ENCODE measurements around the gene TLE6. TPM values are rescaled to one million over a fixed set of nuclear protein-coding genes. Genes with fewer than 3 reads are reported as not detected.

TLE6 gene
- total and polyA plus RNA-seq, 2 of the 13 experiments (the other 11 are each of a cell fraction or from before 2014, with no cell fraction given): 0.24 to 5.5 TPM

DNA sequence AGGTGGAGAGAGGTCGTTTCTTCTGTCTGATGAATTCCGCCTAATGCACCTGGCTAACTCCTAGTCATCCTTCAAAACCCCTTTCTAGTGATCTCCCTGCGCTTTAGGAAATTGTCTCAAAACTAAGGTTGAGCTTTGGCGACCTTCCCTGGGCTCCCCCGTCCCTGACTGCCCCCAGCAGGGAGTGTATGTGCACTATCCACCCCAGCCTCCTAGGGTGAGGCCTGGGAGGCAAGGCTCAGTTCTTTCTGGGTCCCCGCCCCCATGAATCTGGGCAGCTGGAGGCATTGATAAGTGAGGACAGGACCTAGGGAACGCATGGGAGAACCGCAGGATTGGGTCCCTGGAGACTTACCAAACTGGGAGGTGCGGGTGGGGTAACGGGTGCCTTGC lies 378 bp downstream of the TLE6 start (continued):
- TF ChIP-seq, protein P1, sequence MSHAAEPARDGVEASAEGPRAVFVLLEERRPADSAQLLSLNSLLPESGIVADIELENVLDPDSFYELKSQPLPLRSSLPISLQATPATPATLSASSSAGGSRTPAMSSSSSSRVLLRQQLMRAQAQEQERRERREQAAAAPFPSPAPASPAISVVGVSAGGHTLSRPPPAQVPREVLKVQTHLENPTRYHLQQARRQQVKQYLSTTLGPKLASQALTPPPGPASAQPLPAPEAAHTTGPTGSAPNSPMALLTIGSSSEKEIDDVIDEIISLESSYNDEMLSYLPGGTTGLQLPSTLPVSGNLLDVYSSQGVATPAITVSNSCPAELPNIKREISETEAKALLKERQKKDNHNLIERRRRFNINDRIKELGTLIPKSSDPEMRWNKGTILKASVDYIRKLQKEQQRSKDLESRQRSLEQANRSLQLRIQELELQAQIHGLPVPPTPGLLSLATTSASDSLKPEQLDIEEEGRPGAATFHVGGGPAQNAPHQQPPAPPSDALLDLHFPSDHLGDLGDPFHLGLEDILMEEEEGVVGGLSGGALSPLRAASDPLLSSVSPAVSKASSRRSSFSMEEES (CRISPR knock-in tag; IDR thresholded peaks at IDR 0.05): no peak
- TF ChIP-seq ZSCAN22 (CRISPR knock-in tag; IDR thresholded peaks at IDR 0.05) (0 out of 2 replicates have a peak, but pooled peaks have one; percentile 8), CCDC6 (CRISPR knock-in tag; IDR thresholded peaks at IDR 0.05) (no peak), NR2F1 (CRISPR knock-in tag; IDR thresholded peaks at IDR 0.05) (0 out of 4 replicates have a peak, but pooled peaks of 1 of the 2 experiments have one; percentile 5), MXI1 (IDR thresholded peaks at IDR 0.05; ENCODE audit: borderline replicate concordance, low read depth, low read length) (no peak), ELF3 (CRISPR knock-in tag; IDR thresholded peaks at IDR 0.05) (no peak)

DNA sequence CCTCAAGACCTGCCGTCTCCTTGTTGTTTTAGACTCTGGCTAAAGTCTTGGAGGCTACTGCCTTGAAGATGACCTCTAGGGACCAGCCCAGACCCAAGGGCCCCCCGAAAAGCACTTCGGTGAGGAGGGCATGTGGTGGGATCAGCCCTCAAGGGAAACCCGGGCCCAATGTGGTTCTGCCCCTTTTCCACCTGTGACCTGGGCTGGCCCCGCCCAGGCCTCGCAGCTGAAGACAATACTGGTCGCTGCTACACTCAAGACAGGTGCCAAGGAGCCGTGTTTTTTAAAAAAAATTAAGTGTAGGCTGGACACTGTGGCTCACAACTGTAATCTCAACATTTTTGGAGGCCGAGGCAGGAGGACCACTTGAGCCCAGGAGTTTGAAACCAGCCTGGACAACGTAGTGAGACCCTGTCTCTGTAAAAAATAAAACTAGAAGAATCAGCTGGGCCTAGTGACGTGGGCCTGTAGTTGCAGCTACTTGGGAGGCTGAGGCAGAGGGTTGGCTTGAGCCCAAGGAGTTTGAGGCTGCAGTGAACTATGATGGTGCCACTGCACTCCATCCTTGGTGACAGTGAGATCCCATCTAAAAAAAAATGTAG lies 903 bp downstream of the TLE6 start:
- ChIA-PET CTCF (ENCODE audit: low intra/inter-chr PET ratio, low total read pairs) (no interaction called here), POLR2A (interaction anchor here (2.7 kb wide), 1 partner anchor 27 kb away, joined by 9 read pairs; no protein-coding TSS in a partner anchor)
- H3K4me3 ChIP-seq (replicated peaks in 1 of 3; ENCODE audit: insufficient read depth in 1 of 3, low read depth in 2 of 3, low read length in 3 of 3): peak overlapping the region; percentile 62 to 78 (median 69); a peak in 5 of 6 replicates
- H3K36me3 ChIP-seq (replicated peaks in 1 of 2; ENCODE audit: control insufficient read depth in 1 of 2, insufficient read depth in 2 of 2, low read length in 2 of 2): no peaks in the 10 kb centered on the region
- 39% methylated on average over 10 of the region's 11 CpGs for WGBS (ENCODE audit: low lambda C conversion rate)
- in situ Hi-C loops (cut with HindIII; ENCODE audit: extremely low pct_ligation_motif_present, low pct_unique_long_range_greater_than_20kb): no loop called here
- 0 out of 2 replicates have a peak overlapping the region, but pooled peaks have one; percentile 37 for H3K9ac ChIP-seq (ENCODE audit: insufficient read depth, low read depth, low read length)
- H2AFZ ChIP-seq (ENCODE audit: low read length): no peak overlapping the region
- no peaks in the 10 kb centered on the region for H4K20me1 ChIP-seq (ENCODE audit: insufficient read depth, low read length)
- intact Hi-C loops (cut with micrococcal nuclease; ENCODE audit: unreplicated experiment): loop anchor here (5.0 kb wide), 1 partner anchor 114 kb away; the partner anchor contains the start of gene GNA11
- H3K27me3 ChIP-seq (ENCODE audit: control insufficient read depth in 1 of 2, insufficient read depth in 2 of 2, low read length in 2 of 2): peaks cover 0 to 34% of the 10 kb centered on the region in 2 experiments; a peak in 4 of 5 replicates
- peak overlapping the region; percentile 93 for H3K4me2 ChIP-seq (ENCODE audit: low read depth, low read length)
- H3K4me1 ChIP-seq (ENCODE audit: insufficient read depth, low read length): peaks cover 60% of the 10 kb centered on the region
- no TSS peak for BruUV-seq (replicated peaks)
- no peak overlapping the region for H3K27ac ChIP-seq (ENCODE audit: extremely low read length, insufficient read depth, low read length)
- DNase-seq (ENCODE audit: low spot score) (no peak), FAIRE-seq (no peak), ATAC-seq (no peak)
- H3K79me2 ChIP-seq (ENCODE audit: insufficient read depth, low read length): no peaks in the 10 kb centered on the region
- no peaks in the 10 kb centered on the region for H3K9me3 ChIP-seq (ENCODE audit: low read length)
- TF ChIP-seq, protein P2, sequence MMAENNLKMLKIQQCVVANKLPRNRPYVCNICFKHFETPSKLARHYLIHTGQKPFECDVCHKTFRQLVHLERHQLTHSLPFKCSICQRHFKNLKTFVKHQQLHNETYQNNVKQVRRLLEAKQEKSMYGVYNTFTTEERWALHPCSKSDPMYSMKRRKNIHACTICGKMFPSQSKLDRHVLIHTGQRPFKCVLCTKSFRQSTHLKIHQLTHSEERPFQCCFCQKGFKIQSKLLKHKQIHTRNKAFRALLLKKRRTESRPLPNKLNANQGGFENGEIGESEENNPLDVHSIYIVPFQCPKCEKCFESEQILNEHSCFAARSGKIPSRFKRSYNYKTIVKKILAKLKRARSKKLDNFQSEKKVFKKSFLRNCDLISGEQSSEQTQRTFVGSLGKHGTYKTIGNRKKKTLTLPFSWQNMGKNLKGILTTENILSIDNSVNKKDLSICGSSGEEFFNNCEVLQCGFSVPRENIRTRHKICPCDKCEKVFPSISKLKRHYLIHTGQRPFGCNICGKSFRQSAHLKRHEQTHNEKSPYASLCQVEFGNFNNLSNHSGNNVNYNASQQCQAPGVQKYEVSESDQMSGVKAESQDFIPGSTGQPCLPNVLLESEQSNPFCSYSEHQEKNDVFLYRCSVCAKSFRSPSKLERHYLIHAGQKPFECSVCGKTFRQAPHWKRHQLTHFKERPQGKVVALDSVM (CRISPR knock-in tag; IDR thresholded peaks at IDR 0.05): peak; percentile 22; the same call in 1 of the 2 replicates
- no peak for TF ChIP-seq ZNF619 (CRISPR knock-in tag; IDR thresholded peaks at IDR 0.05)
- TF ChIP-seq ZKSCAN1 (IDR thresholded peaks at IDR 0.05; ENCODE audit: low read length): no peak
- no peak for TF ChIP-seq SPEN (CRISPR knock-in tag; IDR thresholded peaks at IDR 0.05; ENCODE audit: low read depth)
- TF ChIP-seq ZSCAN29 (CRISPR knock-in tag; conservative IDR thresholded peaks at IDR 0.05): 0 out of 2 replicates have a peak, but pooled peaks have one; percentile 0
- TF ChIP-seq ZNF773 (CRISPR knock-in tag; IDR thresholded peaks at IDR 0.05; ENCODE audit: borderline replicate concordance): no peak
- TF ChIP-seq, protein P3, sequence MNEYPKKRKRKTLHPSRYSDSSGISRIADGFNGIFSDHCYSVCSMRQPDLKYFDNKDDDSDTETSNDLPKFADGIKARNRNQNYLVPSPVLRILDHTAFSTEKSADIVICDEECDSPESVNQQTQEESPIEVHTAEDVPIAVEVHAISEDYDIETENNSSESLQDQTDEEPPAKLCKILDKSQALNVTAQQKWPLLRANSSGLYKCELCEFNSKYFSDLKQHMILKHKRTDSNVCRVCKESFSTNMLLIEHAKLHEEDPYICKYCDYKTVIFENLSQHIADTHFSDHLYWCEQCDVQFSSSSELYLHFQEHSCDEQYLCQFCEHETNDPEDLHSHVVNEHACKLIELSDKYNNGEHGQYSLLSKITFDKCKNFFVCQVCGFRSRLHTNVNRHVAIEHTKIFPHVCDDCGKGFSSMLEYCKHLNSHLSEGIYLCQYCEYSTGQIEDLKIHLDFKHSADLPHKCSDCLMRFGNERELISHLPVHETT (CRISPR knock-in tag; conservative IDR thresholded peaks at IDR 0.05): no peak
- TF ChIP-seq ZNF160 (CRISPR knock-in tag; IDR thresholded peaks at IDR 0.05): no peak
- no peak for TF ChIP-seq ZNF567 (CRISPR knock-in tag; IDR thresholded peaks at IDR 0.05; ENCODE audit: borderline replicate concordance)
- no peak for TF ChIP-seq RFXAP (CRISPR knock-in tag; IDR thresholded peaks at IDR 0.05; ENCODE audit: borderline replicate concordance)
- no peak for TF ChIP-seq ZNF792 (CRISPR knock-in tag; IDR thresholded peaks at IDR 0.05)
- TF ChIP-seq THYN1 (CRISPR knock-in tag; IDR thresholded peaks at IDR 0.05; ENCODE audit: borderline replicate concordance, low read depth): no peak
- TF ChIP-seq ZNF20 (CRISPR knock-in tag; IDR thresholded peaks at IDR 0.05): no peak

Measured in HepG2 (cell line).